ENCODE measurements around the gene PTPN6.

The PTPN6 gene

DNA sequence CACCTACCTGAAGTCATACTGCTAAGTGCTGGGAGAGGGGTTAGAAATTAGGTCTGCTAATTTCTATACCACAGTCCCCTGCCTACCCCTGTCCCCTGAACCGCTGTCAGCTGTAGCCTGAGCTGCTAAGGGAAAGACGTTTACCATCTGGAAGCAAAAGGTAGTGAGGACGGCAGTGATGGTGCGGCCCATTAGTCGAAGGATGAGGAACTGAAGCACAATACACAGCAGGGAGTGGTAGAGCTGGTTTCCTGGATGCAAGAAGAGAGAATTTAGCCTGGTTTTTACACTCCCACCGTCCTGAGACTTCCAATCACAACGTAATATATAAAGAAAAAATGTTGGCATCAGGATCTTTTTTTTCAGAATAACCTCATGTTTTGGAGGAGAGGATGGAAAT lies 31.4 kb downstream of the PTPN6 start:
- TF ChIP-seq, protein P1, sequence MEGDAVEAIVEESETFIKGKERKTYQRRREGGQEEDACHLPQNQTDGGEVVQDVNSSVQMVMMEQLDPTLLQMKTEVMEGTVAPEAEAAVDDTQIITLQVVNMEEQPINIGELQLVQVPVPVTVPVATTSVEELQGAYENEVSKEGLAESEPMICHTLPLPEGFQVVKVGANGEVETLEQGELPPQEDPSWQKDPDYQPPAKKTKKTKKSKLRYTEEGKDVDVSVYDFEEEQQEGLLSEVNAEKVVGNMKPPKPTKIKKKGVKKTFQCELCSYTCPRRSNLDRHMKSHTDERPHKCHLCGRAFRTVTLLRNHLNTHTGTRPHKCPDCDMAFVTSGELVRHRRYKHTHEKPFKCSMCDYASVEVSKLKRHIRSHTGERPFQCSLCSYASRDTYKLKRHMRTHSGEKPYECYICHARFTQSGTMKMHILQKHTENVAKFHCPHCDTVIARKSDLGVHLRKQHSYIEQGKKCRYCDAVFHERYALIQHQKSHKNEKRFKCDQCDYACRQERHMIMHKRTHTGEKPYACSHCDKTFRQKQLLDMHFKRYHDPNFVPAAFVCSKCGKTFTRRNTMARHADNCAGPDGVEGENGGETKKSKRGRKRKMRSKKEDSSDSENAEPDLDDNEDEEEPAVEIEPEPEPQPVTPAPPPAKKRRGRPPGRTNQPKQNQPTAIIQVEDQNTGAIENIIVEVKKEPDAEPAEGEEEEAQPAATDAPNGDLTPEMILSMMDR (IDR thresholded peaks at IDR 0.05) = no peak

- TF ChIP-seq, protein P1 (IDR thresholded peaks at IDR 0.05) = no peak
These were observed 36.9 kb downstream of the PTPN6 start for GRCh38 chr12:6987956-6988553.

- TF ChIP-seq, protein P1 (IDR thresholded peaks at IDR 0.05) = no peak
These were observed 44.9 kb downstream of the PTPN6 start for GRCh38 chr12:6996040-6996441.

DNA sequence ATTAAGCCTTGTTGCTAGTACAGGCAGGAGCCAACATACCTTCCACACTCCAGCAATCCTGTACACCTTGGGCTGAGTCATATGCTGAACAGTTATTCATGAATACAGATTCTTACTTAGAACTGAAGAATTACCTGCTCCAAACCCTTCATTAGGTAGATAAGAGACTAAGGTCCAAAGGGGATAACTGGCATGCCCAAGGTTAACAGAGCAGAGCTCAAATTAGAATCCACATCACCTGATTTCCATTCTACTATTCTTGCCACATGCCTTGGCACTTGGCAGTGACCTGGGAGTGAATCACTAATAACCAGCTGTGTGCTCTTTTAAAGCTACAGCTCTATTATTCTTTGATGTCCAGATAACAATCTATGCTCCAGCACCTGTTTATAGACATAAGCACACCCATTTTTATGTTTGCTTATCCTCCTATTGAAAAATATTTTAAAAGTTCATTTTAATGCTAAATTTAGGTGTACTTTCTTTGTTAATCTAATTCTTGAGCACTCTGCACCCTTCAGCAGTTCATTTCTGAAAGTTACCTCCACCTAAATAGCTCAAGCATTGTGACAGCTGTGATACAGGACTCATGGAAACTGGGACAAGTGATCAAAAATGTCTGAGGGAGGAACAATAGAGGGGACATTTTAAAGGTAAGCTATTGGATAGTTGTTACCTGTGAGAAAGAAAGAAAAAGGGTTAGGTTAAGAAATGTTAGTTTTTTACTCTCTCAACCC lies 47.7 kb downstream of the PTPN6 start:
- TF ChIP-seq, protein P1 (IDR thresholded peaks at IDR 0.05) = no peak

DNA sequence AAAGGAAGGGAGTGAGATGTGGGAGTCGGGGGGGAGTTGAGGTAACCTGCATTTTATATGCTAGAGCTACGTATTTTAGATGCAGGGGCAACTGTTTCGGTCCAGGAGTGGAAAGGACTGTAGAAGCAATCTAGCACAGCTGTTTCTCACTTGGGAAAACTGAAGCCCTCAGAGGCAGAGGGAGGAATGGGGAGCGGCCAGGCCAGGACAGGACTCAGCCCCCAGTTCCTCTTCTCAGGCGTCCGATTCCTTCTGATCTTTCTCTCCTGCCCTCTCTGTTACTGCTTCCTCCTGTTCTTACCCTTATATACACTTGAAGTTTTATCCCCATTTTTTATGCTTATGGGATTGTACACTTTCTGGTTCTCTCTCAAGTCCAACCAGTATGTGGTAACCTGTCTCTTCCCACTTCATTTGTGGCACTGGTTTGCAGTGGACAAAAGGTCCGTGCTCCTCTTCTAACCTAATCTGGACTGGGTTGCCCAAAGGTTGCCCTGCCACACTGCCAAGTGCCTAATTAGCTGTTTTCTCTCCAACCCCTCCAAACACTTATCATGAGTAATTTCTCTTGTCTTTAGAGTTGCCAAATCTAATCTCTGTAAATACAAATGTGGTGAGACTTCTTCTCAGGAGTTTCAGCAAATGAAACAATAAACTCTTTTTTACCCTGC lies 50.9 kb downstream of the PTPN6 start:
- TF ChIP-seq, protein P1 (IDR thresholded peaks at IDR 0.05) = no peak

GRCh38 chr12:7004287-7004803 lies 53.2 kb downstream of the PTPN6 start:
- TF ChIP-seq, protein P1 (IDR thresholded peaks at IDR 0.05) = no peak

- TF ChIP-seq, protein P1 (IDR thresholded peaks at IDR 0.05) = no peak
These were observed 53.7 kb downstream of the PTPN6 start for GRCh38 chr12:7004840-7005239.

All from LNCAP (cell line).